Measurements from ENCODE around the gene MINDY4.

The MINDY4 gene

DNA sequence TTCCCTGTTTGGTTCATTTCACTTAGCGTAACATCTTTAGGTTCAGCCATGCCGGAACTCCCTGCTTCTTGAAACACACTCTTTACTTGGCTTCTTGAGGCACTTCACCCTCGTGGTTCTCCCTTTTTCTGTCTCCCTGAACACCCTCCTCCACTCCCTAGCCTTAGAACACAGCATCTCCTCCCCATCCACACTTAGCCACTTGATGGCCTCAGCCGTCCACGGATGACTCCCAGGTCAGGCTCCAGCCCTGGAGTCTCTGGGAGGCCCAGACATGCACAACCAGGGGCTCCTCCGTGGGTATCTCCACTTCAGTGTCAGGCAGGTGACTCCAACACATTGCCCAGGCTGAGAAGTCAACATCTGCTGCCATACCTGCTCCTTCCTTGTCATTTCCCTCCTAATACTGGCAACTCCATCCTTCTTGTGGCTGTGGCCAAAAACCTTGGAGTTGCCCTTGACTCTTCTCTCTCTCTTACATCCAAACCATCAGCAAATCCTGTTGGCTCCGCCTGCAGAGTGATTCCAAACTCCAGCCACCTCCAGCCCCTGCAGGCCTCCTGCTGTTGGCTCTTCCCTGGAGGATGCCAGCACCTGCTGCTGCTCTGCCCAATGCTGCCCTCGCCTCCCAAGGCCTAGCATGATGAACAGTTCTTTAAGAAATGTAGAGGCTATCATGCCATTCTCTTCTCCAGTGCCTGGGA lies 27.7 kb upstream of the MINDY4 start:
- DNase-seq, result no peak

DNA sequence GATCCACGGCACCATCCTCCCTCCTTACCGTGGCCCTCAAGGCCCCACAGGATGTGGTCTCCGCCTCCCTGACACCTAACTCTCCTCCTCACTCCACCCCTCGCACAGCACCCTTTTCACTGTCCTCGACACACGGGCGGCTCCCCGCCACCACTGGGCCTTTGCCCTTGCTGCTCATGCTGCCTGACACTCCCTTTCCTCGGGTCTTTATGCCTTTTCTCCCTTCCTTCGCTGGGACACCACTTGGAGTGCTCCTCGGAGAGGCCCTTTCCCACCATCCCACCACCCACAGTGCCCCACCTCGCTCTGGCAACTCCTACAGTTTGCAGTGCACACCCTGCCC lies 27.2 kb upstream of the MINDY4 start:
- DNase-seq, result no peak

- no peak for DNase-seq
These were observed 25.8 kb upstream of the MINDY4 start for GRCh38 chr7:30745261-30745941.

- DNase-seq, result no peak
These were observed 21.2 kb upstream of the MINDY4 start for GRCh38 chr7:30750010-30750409.

GRCh38 chr7:30750683-30751650 lies 20.2 kb upstream of the MINDY4 start:
- DNase-seq, result no peak

GRCh38 chr7:30751696-30752273 lies 19.4 kb upstream of the MINDY4 start, which contains the start of gene INMT:
Gene INMT, plus strand, starts transcription at chr7:30752135. Its CDS starts 16 bp downstream, at chr7:30752151.
- no peak for DNase-seq

GRCh38 chr7:30752484-30752883 lies 18.7 kb upstream of the MINDY4 start:
- DNase-seq, result no peak

- no peak for DNase-seq
These were observed 18.2 kb upstream of the MINDY4 start for GRCh38 chr7:30752979-30753378.

- no peak for DNase-seq
These were observed 16.8 kb upstream of the MINDY4 start for GRCh38 chr7:30754315-30754877.

DNA sequence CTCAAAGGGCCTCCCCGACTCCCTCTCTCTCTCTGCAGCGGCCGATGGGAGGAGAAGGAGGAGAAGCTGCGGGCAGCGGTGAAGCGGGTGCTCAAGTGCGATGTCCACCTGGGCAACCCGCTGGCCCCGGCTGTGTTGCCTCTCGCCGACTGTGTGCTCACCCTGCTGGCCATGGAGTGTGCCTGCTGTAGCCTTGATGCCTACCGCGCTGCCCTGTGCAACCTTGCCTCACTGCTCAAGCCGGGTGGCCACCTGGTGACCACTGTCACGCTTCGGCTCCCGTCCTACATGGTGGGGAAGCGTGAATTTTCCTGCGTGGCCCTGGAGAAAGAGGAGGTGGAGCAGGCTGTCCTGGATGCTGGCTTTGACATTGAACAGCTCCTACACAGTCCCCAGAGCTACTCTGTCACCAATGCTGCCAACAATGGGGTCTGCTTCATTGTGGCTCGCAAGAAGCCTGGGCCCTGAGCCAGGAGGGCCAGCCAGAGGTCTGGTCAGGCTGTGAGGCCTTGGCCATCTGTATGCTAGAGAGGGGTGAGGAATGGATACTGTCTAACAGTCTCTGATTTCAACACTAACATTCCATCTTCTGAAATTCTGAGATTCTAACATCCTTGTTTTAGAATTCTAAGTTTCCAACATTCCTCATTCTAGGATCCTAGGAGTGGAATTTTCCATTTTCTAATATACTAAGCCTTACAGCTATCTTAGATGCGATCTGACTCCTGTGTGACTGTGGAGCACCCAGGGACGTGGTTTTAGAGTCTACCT lies 15.6 kb upstream of the MINDY4 start:
- DNase-seq, result no peak

GRCh38 chr7:30757342-30757692 lies 13.9 kb upstream of the MINDY4 start:
- no peak for DNase-seq

DNA sequence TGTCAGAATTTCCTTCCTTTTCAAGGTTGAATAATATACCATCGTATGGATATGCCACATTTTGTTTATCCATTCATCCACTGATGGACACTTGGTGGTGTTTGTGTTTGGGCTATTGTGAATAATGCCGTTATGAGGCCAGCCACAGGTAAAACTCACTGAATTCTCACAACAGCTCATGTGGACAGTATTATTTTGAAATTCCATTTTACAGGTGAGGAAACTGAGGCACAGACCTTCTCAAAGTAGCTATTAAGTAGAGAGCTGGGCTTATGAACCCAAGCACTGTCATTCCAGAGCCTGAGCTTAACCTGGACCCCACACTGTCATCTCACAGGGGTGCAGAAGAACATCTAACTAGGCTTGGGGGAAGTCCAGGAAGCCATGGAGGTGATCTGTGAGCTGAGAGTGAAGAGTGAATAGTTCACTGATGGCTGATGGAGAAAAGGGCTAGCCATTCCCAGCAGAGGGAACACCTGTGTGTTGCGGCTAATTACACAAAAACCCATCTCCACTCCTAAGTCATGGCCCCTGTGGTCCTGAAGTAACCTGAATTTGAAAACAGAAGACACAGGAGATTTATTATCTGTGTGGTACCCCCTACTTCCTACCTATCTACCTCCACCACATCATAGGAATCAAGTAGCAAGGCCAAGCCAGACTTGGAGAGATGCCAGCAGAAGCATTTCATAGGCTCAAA lies 10.6 kb upstream of the MINDY4 start:
- DNase-seq, result no peak

GRCh38 chr7:30761214-30762156 lies 9.7 kb upstream of the MINDY4 start:
- no peak for DNase-seq

- no peak for DNase-seq
These were observed 6.9 kb upstream of the MINDY4 start for GRCh38 chr7:30764030-30764975.

DNA sequence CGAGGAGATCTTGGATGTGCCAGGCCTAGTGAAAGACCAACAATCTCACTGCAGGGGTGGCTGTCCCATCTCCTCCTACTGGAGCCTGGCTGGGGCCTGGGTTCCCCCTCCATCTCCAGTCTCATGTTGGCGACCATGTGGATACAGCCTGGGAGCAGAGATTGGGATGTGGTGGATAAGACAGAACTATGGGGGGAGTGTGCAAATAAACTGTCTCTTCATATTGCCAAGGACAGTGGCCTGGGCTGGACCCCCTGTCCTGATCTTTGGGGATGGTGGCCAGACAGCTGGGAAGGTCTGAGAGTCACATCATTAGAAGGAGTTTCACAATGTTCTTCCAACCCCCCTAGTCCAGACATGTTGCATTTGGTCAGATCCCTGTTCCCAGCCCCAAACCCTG lies 5.8 kb upstream of the MINDY4 start:
- DNase-seq, result no peak

GRCh38 chr7:30770845-30771173 lies 408 bp upstream of the MINDY4 start:
- no peak for DNase-seq

GRCh38 chr7:30771880-30772425 lies 736 bp downstream of the MINDY4 start:
- DNase-seq, result no peak

- DNase-seq, result no peak
These were observed 1.8 kb downstream of the MINDY4 start for GRCh38 chr7:30772984-30773383.

- DNase-seq, result no peak
These were observed 4.8 kb downstream of the MINDY4 start for GRCh38 chr7:30775992-30776391.
